Measurements from ENCODE around the gene TP53RK.

DNA sequence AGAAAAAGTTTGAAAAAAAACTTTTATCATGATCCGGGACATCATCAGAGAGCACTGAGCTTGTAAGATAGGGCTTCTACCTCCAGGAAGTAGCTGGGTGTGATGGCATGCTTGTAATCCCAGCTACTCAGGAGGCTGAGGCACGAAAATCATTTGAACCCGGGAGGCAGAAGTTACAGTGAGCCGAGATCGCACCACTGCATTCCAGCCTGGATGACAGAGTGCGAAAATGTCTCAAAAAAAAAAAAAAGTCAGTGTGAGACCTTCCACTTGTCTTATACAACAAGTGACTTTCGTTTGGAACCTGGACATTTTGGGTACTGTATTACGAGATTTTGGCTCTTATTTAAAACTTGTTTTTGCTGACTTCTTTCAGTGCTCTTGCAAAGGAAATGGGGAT lies 32.1 kb downstream of the TP53RK start:
- TF ChIP-seq, protein P1, sequence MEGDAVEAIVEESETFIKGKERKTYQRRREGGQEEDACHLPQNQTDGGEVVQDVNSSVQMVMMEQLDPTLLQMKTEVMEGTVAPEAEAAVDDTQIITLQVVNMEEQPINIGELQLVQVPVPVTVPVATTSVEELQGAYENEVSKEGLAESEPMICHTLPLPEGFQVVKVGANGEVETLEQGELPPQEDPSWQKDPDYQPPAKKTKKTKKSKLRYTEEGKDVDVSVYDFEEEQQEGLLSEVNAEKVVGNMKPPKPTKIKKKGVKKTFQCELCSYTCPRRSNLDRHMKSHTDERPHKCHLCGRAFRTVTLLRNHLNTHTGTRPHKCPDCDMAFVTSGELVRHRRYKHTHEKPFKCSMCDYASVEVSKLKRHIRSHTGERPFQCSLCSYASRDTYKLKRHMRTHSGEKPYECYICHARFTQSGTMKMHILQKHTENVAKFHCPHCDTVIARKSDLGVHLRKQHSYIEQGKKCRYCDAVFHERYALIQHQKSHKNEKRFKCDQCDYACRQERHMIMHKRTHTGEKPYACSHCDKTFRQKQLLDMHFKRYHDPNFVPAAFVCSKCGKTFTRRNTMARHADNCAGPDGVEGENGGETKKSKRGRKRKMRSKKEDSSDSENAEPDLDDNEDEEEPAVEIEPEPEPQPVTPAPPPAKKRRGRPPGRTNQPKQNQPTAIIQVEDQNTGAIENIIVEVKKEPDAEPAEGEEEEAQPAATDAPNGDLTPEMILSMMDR (IDR thresholded peaks at IDR 0.05) = no peak
- TF ChIP-seq POLR2A (IDR thresholded peaks at IDR 0.05) = no peak

Measured in upper lobe of left lung (tissue), 4 donors.